HG03432 (cell line): ENCODE data around the gene MUSK.

Source experiments
- ATAC-seq: cut with Tn5 transposase; IDR thresholded peaks from one replicate; pipeline ENCODE4 v1.9.1; 2021; ENCODE audit warnings: mild to moderate bottlenecking, moderate library complexity; ENCODE audit not compliant: unreplicated experiment

MUSK gene

DNA sequence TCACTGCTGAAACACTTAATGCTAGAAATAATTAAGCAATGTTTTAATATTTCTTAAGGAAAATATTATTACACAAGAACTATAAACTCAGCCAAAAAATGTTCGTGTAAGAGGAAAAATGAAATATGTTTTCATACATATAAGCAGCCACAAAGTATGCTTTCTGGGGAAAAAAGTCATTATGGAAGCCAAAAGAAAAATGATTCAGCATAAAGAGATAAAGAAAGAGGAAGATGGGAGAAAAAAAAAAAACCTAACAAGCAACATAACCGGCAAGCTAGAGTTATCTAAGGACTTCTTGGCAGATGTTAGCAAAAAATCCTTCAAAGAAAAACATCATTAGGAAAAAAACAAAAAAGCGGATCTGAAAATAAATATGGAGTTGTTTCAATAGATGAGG, 179.1 kb downstream of the MUSK start:
- no peak for ATAC-seq

DNA sequence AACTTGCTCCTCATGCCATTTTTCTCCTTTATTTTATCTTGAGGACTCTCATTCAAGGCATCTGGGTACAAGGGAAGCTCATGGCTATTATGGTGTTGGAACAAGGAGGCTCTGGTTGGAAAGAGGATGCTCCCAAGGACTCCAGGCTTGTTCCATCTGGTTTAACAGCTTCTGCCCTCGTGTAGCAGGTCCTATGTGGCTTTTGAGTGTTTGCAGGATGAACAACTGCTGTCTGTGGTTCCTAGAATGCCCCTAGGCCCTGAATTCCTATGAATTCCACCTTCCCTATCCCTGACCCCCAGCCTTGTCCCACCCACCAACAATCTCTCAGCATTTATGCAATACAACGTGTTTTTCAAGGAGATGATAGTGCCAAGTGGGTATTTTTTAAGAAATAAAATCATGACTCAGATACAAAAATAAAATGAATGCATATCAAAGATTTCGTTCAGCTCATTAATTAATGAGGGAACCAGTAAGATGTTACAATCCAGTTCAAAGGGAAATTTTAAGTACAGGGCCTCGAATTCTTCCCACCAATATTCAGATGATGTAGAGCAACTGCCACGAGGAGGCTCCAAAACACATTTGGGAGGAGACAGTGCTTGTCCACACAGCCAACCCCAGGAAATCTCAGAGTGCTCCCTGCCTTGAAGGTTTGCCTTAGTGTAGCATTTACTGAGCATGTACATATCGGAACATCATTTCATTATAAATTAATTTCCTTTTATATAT, 182.0 kb downstream of the MUSK start:
- ATAC-seq = no peak
